Measurements from ENCODE around the gene PIK3R3. TPM values are rescaled to one million over a fixed set of nuclear protein-coding genes. Genes with fewer than 3 reads are reported as not detected.

PIK3R3 gene
- total RNA-seq, 1 experiment from 2014 or later, result 10.4 TPM

GRCh38 chr1:46080257-46080656, 52.2 kb downstream of the PIK3R3 start:
- Histone ChIP-seq H3K9me2 (replicated peaks; ENCODE audit: insufficient read depth, low read length) (no peaks in the 10 kb centered on the region), H4K20me1 (ENCODE audit: insufficient read depth, low read depth, low read length) (0 out of 2 replicates have a peak, but pooled peaks cover 6% of the 10 kb centered on the region), H3K4me2 (ENCODE audit: low read depth, low read length, poor library complexity, severe bottlenecking) (no peak overlapping the region), H3K4me1 (ENCODE audit: low read length) (peaks cover 14% of the 10 kb centered on the region), H3K27me3 (ENCODE audit: low read length) (no peaks in the 10 kb centered on the region), H3K4me3 (ENCODE audit: low read length) (no peak overlapping the region), H2AFZ (ENCODE audit: low read length) (no peak overlapping the region), H3K9ac (ENCODE audit: low read length) (no peak overlapping the region), H3K36me3 (ENCODE audit: insufficient read depth, low read length) (peaks cover 14% of the 10 kb centered on the region; the same call in 1 of the 2 replicates), H3K27ac (ENCODE audit: low read length) (no peak overlapping the region), H3K9me3 (ENCODE audit: low read length) (no peaks in the 10 kb centered on the region), H3K79me2 (ENCODE audit: low read length) (peaks cover 50% of the 10 kb centered on the region)
- no peak for DNase-seq

GRCh38 chr1:46077644-46078043, 54.8 kb downstream of the PIK3R3 start:
- Histone ChIP-seq H3K27ac (ENCODE audit: low read length) (no peak overlapping the region), H3K79me2 (ENCODE audit: low read length) (peaks cover 25% of the 10 kb centered on the region), H3K9ac (ENCODE audit: low read length) (no peak overlapping the region), H3K4me3 (ENCODE audit: low read length) (no peak overlapping the region), H3K9me2 (replicated peaks; ENCODE audit: insufficient read depth, low read length) (no peaks in the 10 kb centered on the region), H3K27me3 (ENCODE audit: low read length) (no peaks in the 10 kb centered on the region), H3K4me2 (ENCODE audit: low read depth, low read length, poor library complexity, severe bottlenecking) (no peak overlapping the region), H3K4me1 (ENCODE audit: low read length) (peaks cover 8% of the 10 kb centered on the region; the same call in 1 of the 2 replicates), H4K20me1 (ENCODE audit: insufficient read depth, low read depth, low read length) (0 out of 2 replicates have a peak, but pooled peaks cover 6% of the 10 kb centered on the region), H3K9me3 (ENCODE audit: low read length) (no peaks in the 10 kb centered on the region), H3K36me3 (ENCODE audit: insufficient read depth, low read length) (peaks cover 17% of the 10 kb centered on the region), H2AFZ (ENCODE audit: low read length) (no peak overlapping the region)
- DNase-seq, result no peak

- Histone ChIP-seq H2AFZ (ENCODE audit: low read length) (no peak overlapping the region), H3K4me2 (ENCODE audit: low read depth, low read length, poor library complexity, severe bottlenecking) (no peak overlapping the region), H3K4me1 (ENCODE audit: low read length) (peaks cover 8% of the 10 kb centered on the region; the same call in 1 of the 2 replicates), H3K79me2 (ENCODE audit: low read length) (peaks cover 15% of the 10 kb centered on the region), H3K27ac (ENCODE audit: low read length) (no peak overlapping the region), H3K9ac (ENCODE audit: low read length) (no peak overlapping the region), H3K27me3 (ENCODE audit: low read length) (no peaks in the 10 kb centered on the region), H3K9me2 (replicated peaks; ENCODE audit: insufficient read depth, low read length) (no peaks in the 10 kb centered on the region), H3K9me3 (ENCODE audit: low read length) (no peaks in the 10 kb centered on the region), H3K4me3 (ENCODE audit: low read length) (no peak overlapping the region), H4K20me1 (ENCODE audit: insufficient read depth, low read depth, low read length) (0 out of 2 replicates have a peak, but pooled peaks cover 3% of the 10 kb centered on the region), H3K36me3 (ENCODE audit: insufficient read depth, low read length) (peaks cover 17% of the 10 kb centered on the region)
- no peak for DNase-seq
Measured at GRCh38 chr1:46076343-46076742, 56.1 kb downstream of the PIK3R3 start.

DNA sequence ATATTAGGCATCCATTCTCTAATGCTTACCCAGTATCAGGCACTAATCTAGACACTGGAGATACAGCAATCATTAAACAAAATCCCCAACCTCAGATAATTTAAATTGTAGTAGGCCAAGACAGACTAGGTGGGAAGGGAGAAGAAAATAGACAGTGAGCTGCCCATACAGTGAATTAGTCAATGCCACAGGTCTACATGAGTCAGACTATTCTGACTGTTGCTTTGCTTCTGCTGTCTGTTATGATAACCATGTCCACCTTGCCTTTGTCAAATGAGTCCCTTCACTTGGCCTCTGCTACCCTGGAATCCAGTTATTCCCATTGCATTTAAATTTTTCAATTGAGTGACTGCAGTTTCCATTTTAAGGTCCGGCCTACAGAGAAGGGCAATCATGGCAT, 59.5 kb downstream of the PIK3R3 start:
- H3K4me2 ChIP-seq (ENCODE audit: low read depth, low read length, poor library complexity, severe bottlenecking), result no peak overlapping the region

DNA sequence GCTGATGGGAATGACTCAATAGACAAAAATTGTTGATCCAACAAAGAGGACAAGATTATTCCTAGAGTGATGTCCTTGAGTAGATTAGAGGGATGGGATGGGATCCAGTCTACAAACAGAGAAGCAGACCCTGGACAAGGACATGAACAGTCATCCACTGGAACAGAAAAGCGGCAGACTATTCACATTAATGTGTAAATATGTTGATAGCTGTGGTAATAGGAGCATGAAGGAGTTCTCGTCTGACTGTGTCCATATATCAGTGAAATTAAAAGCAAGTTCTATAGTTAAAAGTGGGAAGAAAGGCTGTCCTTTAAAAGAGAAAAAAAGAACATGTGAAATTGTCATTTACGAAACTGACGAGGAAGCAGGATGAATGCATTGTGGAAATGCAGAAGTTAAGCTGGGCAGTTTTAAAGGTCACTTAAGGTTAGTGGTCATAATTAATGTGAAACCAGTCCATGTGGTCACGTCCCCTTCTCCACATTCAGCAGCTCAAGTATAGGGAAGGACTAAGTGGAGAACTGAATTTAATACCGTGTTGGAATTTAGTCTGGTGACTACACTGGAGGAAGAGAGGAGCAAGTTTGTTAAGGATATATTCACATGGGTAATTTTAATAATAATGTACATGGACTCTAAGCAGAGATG, 62.1 kb downstream of the PIK3R3 start:
- no peak overlapping the region for H2AFZ ChIP-seq (ENCODE audit: low read length)
- H3K4me2 ChIP-seq (ENCODE audit: low read depth, low read length, poor library complexity, severe bottlenecking), result no peak overlapping the region
- no peak overlapping the region for H3K9ac ChIP-seq (ENCODE audit: low read length)
- DNase-seq, result no peak
- H3K27me3 ChIP-seq (ENCODE audit: low read length), result no peaks in the 10 kb centered on the region
- H3K27ac ChIP-seq (ENCODE audit: low read length), result no peak overlapping the region
- H3K4me1 ChIP-seq (ENCODE audit: low read length), result peaks cover 38% of the 10 kb centered on the region
- H3K9me3 ChIP-seq (ENCODE audit: low read length), result no peaks in the 10 kb centered on the region
- H3K79me2 ChIP-seq (ENCODE audit: low read length), result no peaks in the 10 kb centered on the region
- H4K20me1 ChIP-seq (ENCODE audit: insufficient read depth, low read depth, low read length), result 0 out of 2 replicates have a peak, but pooled peaks cover 5% of the 10 kb centered on the region
- no peak overlapping the region for H3K4me3 ChIP-seq (ENCODE audit: low read length)
- H3K36me3 ChIP-seq (ENCODE audit: insufficient read depth, low read length), result peaks cover 8% of the 10 kb centered on the region; the same call in 1 of the 2 replicates
- H3K9me2 ChIP-seq (replicated peaks; ENCODE audit: insufficient read depth, low read length), result no peaks in the 10 kb centered on the region

More for the DNA sequence above, 59.5 kb downstream of the PIK3R3 start:
- Histone ChIP-seq H3K36me3 (ENCODE audit: insufficient read depth, low read length) (peaks cover 17% of the 10 kb centered on the region), H3K79me2 (ENCODE audit: low read length) (no peaks in the 10 kb centered on the region), H4K20me1 (ENCODE audit: insufficient read depth, low read depth, low read length) (0 out of 2 replicates have a peak, but pooled peaks cover 5% of the 10 kb centered on the region), H2AFZ (ENCODE audit: low read length) (no peak overlapping the region), H3K27me3 (ENCODE audit: low read length) (no peaks in the 10 kb centered on the region), H3K4me1 (ENCODE audit: low read length) (peaks cover 22% of the 10 kb centered on the region), H3K9me2 (replicated peaks; ENCODE audit: insufficient read depth, low read length) (no peaks in the 10 kb centered on the region), H3K27ac (ENCODE audit: low read length) (no peak overlapping the region), H3K9me3 (ENCODE audit: low read length) (no peaks in the 10 kb centered on the region), H3K4me3 (ENCODE audit: low read length) (no peak overlapping the region), H3K9ac (ENCODE audit: low read length) (no peak overlapping the region)
- no peak for DNase-seq

- peaks cover 8% of the 10 kb centered on the region; the same call in 1 of the 2 replicates for H3K36me3 ChIP-seq (ENCODE audit: insufficient read depth, low read length)
- H3K27ac ChIP-seq (ENCODE audit: low read length), result no peak overlapping the region
Measured at GRCh38 chr1:46068525-46068924, 63.9 kb downstream of the PIK3R3 start.

DNA sequence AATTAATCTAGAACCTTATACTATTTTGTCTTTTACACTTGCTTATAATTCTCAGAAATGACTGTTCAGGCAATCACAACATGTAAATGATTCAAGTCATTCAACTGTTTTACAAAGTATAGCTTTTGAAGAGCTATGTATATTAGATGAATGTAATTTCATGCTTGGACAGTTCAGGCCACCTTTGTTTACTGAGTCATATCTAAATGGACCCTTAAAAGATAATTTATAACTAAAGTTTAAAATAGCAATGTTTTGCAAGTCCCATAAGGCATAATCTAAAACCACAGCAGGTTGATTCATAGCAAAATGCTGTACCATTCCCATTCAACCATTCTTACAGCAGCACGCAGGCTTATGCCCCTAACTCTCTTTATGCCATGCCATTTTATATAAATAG, 64.8 kb downstream of the PIK3R3 start:
- Histone ChIP-seq H3K9me2 (replicated peaks; ENCODE audit: insufficient read depth, low read length) (no peaks in the 10 kb centered on the region), H3K27ac (ENCODE audit: low read length) (peak overlapping the region; percentile 36), H3K4me2 (ENCODE audit: low read depth, low read length, poor library complexity, severe bottlenecking) (peak overlapping the region; percentile 34), H3K79me2 (ENCODE audit: low read length) (0 out of 2 replicates have a peak, but pooled peaks cover 3% of the 10 kb centered on the region), H3K9ac (ENCODE audit: low read length) (no peak overlapping the region), H3K4me3 (ENCODE audit: low read length) (no peak overlapping the region; the same call in 1 of the 2 replicates), H2AFZ (ENCODE audit: low read length) (no peak overlapping the region), H3K36me3 (ENCODE audit: insufficient read depth, low read length) (peaks cover 5% of the 10 kb centered on the region; the same call in 1 of the 2 replicates), H3K9me3 (ENCODE audit: low read length) (no peaks in the 10 kb centered on the region), H4K20me1 (ENCODE audit: insufficient read depth, low read depth, low read length) (0 out of 2 replicates have a peak, but pooled peaks cover 5% of the 10 kb centered on the region), H3K4me1 (ENCODE audit: low read length) (peaks cover 40% of the 10 kb centered on the region), H3K27me3 (ENCODE audit: low read length) (no peaks in the 10 kb centered on the region)
- DNase-seq, result peak; percentile 79

More at GRCh38 chr1:46068525-46068924, 63.9 kb downstream of the PIK3R3 start:
- H3K79me2 ChIP-seq (ENCODE audit: low read length), result 0 out of 2 replicates have a peak, but pooled peaks cover under 1% of the 10 kb centered on the region
- H4K20me1 ChIP-seq (ENCODE audit: insufficient read depth, low read depth, low read length), result 0 out of 2 replicates have a peak, but pooled peaks cover 5% of the 10 kb centered on the region
- DNase-seq, result no peak
- H3K9ac ChIP-seq (ENCODE audit: low read length), result no peak overlapping the region
- H3K4me3 ChIP-seq (ENCODE audit: low read length), result no peak overlapping the region
- no peaks in the 10 kb centered on the region for H3K27me3 ChIP-seq (ENCODE audit: low read length)
- no peaks in the 10 kb centered on the region for H3K9me3 ChIP-seq (ENCODE audit: low read length)
- peak overlapping the region; percentile 34 for H3K4me2 ChIP-seq (ENCODE audit: low read depth, low read length, poor library complexity, severe bottlenecking)
- no peaks in the 10 kb centered on the region for H3K9me2 ChIP-seq (replicated peaks; ENCODE audit: insufficient read depth, low read length)
- H3K4me1 ChIP-seq (ENCODE audit: low read length), result peaks cover 40% of the 10 kb centered on the region
- H2AFZ ChIP-seq (ENCODE audit: low read length), result no peak overlapping the region

DNA sequence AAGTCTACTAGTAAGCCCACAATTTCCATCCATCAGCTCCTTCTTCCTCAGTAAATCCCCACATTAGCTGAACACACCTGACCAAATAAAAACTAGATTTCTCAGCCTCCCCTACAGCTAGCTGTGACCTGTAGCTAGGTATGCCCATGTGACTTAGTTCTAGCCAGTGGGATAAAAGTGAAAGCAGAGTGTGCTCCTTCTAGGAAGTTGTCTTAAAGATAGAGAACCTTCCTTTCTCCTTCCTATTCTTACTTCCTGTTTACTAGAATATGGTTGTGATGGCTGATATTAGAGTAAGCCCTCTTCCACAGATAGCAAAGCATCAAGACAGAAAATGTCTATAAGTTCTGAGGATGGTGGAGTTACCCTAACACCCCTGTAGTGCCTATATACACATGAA, 67.0 kb downstream of the PIK3R3 start:
- Histone ChIP-seq H4K20me1 (ENCODE audit: insufficient read depth, low read depth, low read length) (0 out of 2 replicates have a peak, but pooled peaks cover 5% of the 10 kb centered on the region), H3K4me1 (ENCODE audit: low read length) (peaks cover 40% of the 10 kb centered on the region), H3K4me3 (ENCODE audit: low read length) (no peak overlapping the region), H3K4me2 (ENCODE audit: low read depth, low read length, poor library complexity, severe bottlenecking) (no peak overlapping the region), H3K79me2 (ENCODE audit: low read length) (0 out of 2 replicates have a peak, but pooled peaks cover 3% of the 10 kb centered on the region), H2AFZ (ENCODE audit: low read length) (no peak overlapping the region), H3K27me3 (ENCODE audit: low read length) (no peaks in the 10 kb centered on the region), H3K9me2 (replicated peaks; ENCODE audit: insufficient read depth, low read length) (no peaks in the 10 kb centered on the region), H3K9ac (ENCODE audit: low read length) (no peak overlapping the region), H3K36me3 (ENCODE audit: insufficient read depth, low read length) (peaks cover 16% of the 10 kb centered on the region), H3K27ac (ENCODE audit: low read length) (no peak overlapping the region), H3K9me3 (ENCODE audit: low read length) (no peaks in the 10 kb centered on the region)
- DNase-seq, result no peak
